ENCODE results near the gene ZNF280C.
"Not testable (repeated sequence)": the region's sequence is repeated elsewhere in the genome, so short reads cannot be mapped to it uniquely, and the experiment has no call there.

Gene ZNF280C

DNA sequence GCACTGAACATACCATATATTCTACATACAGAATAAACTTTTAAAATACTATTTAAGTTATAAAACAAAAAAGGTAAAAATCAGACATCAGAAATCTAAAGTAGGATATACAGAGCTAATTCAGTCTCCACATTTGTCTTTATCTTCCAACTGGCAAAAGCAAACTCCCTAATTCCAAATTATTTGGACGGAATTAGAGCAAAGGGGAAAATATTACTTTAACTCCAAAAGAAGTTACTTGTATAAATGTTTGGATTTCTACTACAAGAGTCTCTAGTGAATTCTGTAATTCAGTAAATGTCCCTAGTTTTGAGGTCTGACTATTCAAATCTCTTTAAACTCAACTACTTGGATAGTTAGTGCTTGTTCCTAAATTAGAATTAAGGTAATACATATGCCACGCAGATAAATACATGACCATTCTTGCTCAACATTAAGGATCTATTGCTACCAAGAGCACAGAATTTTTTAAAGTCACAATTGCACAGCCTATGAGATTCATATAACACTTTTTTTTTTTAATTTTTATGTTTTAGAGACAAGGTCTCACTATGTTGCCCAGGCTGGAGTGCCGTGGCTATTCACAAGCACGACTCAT lies 7.3 kb downstream of the ZNF280C start:
- DNase-seq (ENCODE audit: low read depth): no peak

- DNase-seq (ENCODE audit: low read depth): no peak
Measured at GRCh38 chrX:130260316-130260715, 8.4 kb downstream of the ZNF280C start.

DNA sequence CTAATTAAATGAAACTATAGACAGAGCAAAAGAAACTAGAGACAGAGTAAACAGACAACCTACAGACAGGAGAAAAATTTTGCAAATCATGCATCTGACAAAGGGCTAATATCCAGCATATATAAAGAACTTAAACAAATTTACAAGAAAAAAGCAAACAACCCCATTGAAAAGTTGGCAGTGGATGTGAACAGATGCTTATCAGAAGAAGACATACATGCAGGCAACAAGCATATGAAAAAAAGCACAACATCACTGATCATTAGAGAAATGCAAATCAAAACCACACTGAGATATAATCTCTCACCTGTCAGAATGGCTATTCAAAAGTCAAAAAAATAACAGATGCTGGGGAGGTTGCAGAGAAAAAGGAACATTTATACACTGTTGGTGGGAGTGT lies 14.8 kb downstream of the ZNF280C start:
- DNase-seq (ENCODE audit: low read depth): no peak

GRCh38 chrX:130251671-130252070 lies 17.0 kb downstream of the ZNF280C start:
- DNase-seq (ENCODE audit: low read depth): no peak

- DNase-seq (ENCODE audit: low read depth): no peak
Measured at GRCh38 chrX:130247996-130248395, 20.7 kb downstream of the ZNF280C start.

DNA sequence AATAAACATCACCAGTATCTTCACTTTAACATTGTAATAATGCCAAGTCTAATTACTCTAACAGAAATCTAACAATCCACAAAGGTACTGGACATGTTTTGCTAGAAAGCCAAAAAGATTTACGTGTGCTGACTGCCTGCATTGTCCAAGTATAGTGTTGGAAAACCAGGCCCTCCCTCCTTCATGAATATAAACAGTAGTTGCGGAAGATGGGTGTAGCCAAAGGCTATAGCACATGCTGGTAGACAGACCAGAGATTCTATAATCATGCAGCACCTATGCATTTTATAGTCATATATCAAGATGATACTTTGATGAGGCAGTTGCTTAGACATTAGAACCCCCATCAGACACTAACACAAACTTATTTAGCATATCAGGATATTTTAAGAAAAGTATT lies 22.6 kb downstream of the ZNF280C start:
- DNase-seq (ENCODE audit: low read depth): no peak

DNA sequence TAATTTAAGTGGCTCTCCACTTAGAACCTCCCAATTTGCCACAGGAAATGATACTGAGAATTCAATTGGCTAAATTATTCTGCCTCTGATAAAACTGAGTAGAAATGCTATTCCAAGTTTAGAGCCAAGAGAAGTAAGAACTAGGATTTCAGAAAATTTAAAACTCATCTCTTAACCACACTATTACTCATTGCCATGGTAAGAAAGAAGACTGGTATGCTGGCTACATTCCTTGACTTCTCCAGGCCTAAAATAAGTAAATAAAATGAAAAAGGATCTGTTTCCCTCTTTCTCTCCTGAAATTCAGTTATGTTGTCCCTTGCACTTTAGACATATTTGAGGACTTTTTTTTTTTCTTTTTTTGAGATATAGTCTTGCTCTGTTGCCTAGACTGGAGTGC lies 23.3 kb downstream of the ZNF280C start:
- DNase-seq (ENCODE audit: low read depth): no peak

DNA sequence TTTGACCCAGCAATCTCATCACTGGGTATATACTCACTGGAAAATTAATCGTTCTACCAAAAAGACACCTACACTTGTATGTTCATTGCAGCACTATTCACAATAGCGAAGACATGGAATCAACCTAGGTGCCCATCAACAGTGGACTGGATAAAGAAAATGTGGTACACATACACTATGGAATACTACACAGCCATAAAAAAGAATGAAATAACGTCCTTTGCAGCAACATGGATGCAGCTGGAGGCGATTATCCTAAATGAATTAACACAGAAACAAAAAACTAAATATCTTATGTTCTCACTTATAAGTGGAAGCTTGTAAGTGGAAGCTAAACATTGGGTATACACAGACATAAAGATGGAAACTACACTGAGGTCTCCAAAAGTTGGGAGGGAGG lies 37.5 kb downstream of the ZNF280C start:
- DNase-seq (ENCODE audit: low read depth): not testable (repeated sequence)

GRCh38 chrX:130228871-130229270 lies 39.8 kb downstream of the ZNF280C start:
- DNase-seq (ENCODE audit: low read depth): no peak

GRCh38 chrX:130224810-130225209 lies 43.9 kb downstream of the ZNF280C start:
- DNase-seq (ENCODE audit: low read depth): no peak

DNA sequence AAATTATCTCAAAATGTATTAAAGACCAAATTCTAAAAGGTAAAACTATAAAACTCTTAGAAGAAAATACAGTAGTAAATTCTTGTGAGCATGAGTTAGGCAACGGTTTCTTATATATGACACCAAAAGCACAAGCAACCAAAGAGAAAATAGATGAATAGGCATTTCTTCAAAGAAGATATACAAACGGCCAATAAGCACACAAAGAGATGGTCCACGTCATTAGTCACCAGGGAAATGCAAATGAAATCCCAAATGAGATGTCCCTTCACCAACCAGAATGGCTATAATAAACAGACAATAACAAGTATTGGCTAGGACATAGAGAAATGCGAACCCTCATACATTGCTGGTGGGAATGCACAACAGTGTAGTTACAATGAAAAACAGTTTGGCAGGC lies 52.4 kb downstream of the ZNF280C start:
- no peak for DNase-seq (ENCODE audit: low read depth)

- no peak for DNase-seq (ENCODE audit: low read depth)
Measured at GRCh38 chrX:130213376-130213775, 55.3 kb downstream of the ZNF280C start.

DNA sequence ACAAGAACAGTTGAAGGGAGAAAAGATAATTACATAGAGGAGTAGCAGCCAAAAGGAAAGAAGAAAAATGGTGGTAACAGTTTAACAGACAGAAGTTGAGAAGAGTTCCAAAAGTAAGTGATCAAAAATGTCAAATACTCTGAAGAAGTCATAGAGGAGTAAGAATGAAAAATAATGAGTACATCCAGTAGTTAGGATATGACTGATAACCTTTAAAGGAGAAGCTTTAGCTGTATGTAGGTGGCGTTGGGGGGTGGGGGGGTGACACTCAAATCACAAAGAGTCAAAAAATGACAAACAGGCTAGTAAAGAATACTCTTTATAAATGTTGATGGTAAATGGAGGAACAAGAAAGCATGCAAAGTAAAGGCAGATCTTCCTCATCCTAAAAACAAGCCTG lies 56.3 kb downstream of the ZNF280C start:
- DNase-seq (ENCODE audit: low read depth): no peak

GRCh38 chrX:130211415-130212186 lies 57.1 kb downstream of the ZNF280C start:
- DNase-seq (ENCODE audit: low read depth): no peak

- DNase-seq (ENCODE audit: low read depth): no peak
Measured at GRCh38 chrX:130204647-130205046, 64.1 kb downstream of the ZNF280C start.

DNA sequence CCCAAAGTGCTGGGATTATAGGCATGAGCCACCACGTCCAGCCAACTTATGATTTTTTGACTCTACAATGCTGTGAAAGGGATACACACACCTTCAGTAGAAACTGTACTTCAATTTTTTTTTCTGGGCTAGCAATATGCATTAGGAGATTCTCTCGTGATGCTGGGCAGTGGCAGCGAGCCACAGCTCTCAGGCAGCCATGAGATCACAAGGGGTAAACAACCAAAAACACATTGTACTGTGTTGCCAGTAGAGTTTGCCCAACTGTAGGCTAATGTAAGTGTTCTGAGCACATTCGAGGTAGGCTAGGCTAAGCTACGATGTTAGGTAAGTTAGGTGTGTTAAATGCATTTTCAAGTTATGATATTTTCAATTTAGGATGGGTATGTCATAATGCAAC lies 71.2 kb downstream of the ZNF280C start:
- no peak for DNase-seq (ENCODE audit: low read depth)

DNA sequence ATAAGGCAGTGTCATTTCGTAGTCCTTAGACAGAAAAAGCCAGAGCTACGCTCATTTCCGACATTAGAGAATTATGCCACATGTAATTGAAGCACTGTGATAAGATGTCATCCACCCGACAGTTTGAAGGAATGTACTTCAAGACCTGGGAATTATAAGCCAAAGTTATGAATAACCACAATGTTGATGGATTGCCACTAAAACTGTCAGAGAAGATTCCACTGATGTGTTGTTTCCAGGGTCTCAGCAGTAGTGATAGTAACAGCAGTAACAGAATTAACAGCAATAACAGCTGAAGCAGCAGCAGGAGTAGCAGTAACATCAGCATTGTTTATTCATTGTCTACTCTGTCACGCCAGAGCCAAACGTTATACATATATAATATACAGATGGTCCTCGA lies 72.2 kb downstream of the ZNF280C start:
- DNase-seq (ENCODE audit: low read depth): no peak

- no peak for DNase-seq (ENCODE audit: low read depth)
Measured at GRCh38 chrX:130190801-130191200, 77.9 kb downstream of the ZNF280C start.

DNA sequence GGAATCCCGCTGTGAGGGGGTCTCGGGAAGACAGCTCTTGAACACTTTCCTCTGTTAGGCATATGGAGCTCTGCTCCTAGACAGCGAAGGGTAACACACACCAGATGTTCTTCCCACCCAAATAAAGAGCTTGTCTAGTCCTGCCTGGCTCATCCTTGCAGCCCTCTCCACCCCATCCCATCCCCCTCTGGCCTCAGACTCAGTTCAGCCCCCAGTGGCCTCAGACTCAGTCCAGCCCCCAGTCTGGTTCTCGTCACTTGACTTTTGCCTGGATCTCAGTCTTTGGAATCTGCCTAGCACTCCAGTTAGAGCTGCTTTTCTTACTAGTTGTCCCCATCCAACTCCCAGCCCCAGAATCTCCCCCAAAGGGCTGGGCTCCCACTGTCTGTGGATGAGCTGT lies 82.0 kb downstream of the ZNF280C start:
- no peak for DNase-seq (ENCODE audit: low read depth)

DNA sequence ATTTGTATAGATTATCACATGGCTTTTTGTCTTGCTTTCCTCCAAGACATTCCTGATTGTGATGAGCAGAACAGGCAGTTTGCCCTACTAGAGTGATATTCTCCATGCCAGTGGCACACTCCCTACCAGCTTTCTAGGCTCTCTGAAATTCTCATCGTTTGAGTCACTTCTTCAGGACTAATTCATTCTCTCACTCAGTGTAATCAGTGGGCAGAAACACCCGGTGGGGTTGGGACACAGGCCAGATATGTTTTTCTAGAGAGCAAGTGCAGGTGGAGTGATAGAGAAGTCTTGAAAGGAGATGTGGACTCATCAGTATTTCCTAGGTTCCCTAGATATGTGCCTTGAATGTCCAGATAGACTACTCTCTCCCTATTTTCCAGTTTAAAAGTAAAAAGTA lies 83.8 kb downstream of the ZNF280C start:
- no peak for DNase-seq (ENCODE audit: low read depth)

DNA sequence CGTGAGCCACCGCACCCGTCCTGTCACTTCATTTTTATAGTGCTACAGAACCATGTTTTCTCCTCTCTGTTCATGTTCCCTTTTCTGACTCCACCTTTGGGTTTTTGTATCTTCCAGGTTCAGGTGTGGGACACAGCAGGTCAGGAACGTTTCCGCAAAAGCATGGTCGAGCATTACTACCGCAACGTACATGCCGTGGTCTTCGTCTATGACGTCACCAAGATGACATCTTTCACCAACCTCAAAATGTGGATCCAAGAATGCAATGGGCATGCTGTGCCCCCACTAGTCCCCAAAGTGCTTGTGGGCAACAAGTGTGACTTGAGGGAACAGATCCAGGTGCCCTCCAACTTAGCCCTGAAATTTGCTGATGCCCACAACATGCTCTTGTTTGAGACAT lies 84.5 kb downstream of the ZNF280C start:
- no peak for DNase-seq (ENCODE audit: low read depth)

GRCh38 chrX:130179579-130180215 lies 89.0 kb downstream of the ZNF280C start:
- DNase-seq (ENCODE audit: low read depth): no peak

GRCh38 chrX:130179170-130179569 lies 89.5 kb downstream of the ZNF280C start:
- no peak for DNase-seq (ENCODE audit: low read depth)

GRCh38 chrX:130176942-130177341 lies 91.8 kb downstream of the ZNF280C start:
- no peak for DNase-seq (ENCODE audit: low read depth)

Measured in stimulated activated CD8-positive, alpha-beta memory T cell treated with anti-CD3 and anti-CD28 coated beads, Interleukin-7, amount 100 ng/mL, for 24 hours (primary cell).